Measurements from ENCODE around the gene PPM1N. TPM values are rescaled to one million over a fixed set of nuclear protein-coding genes. Genes with fewer than 3 reads are reported as not detected.

Gene PPM1N
- total and polyA plus RNA-seq, 2 of the 13 experiments (the other 11 are each of a cell fraction or from before 2014, with no cell fraction given) = 0.31 to 1.8 TPM

- TF ChIP-seq ZNF333 (CRISPR knock-in tag; IDR thresholded peaks at IDR 0.05; ENCODE audit: borderline replicate concordance) (peak; percentile 45; the same call in 1 of the 2 replicates), DR1 (CRISPR knock-in tag; IDR thresholded peaks at IDR 0.05) (0 out of 2 replicates have a peak, but pooled peaks have one; percentile 19), GLMP (CRISPR knock-in tag; IDR thresholded peaks at IDR 0.05; ENCODE audit: borderline replicate concordance) (no peak), ZFP1 (CRISPR knock-in tag; IDR thresholded peaks at IDR 0.05) (no peak), ETV5 (CRISPR knock-in tag; IDR thresholded peaks at IDR 0.05; ENCODE audit: borderline replicate concordance) (0 out of 2 replicates have a peak, but pooled peaks have one; percentile 24), SMC3 (IDR thresholded peaks at IDR 0.05; ENCODE audit: low read length) (no peak), PHF21A (CRISPR knock-in tag; IDR thresholded peaks at IDR 0.05) (peak; percentile 59; the same call in 1 of the 2 replicates), SNAPC4 (CRISPR knock-in tag; IDR thresholded peaks at IDR 0.05) (peak; percentile 52; the same call in 1 of the 2 replicates), KDM5A (IDR thresholded peaks at IDR 0.05; ENCODE audit: borderline replicate concordance, low read length) (no peak), ZNF281 (CRISPR knock-in tag; IDR thresholded peaks at IDR 0.05; ENCODE audit: borderline replicate concordance) (peak; percentile 83), PAXIP1 (CRISPR knock-in tag; conservative IDR thresholded peaks at IDR 0.05) (peak; percentile 39; the same call in 1 of the 2 replicates), FOXP1 (IDR thresholded peaks at IDR 0.05) (no peak), FOXP1 (CRISPR knock-in tag; IDR thresholded peaks at IDR 0.05) (peak; percentile 32; the same call in 1 of the 2 replicates), POLR2AphosphoS5 (IDR thresholded peaks at IDR 0.05; ENCODE audit: low read depth, low read length) (peak; percentile 41; the same call in 1 of the 2 replicates), NR2F1 (CRISPR knock-in tag; IDR thresholded peaks at IDR 0.05) (no peak), ZBTB7B (CRISPR knock-in tag; IDR thresholded peaks at IDR 0.05) (peak; percentile 61; the same call in 1 of the 2 replicates)
These were observed 5.4 kb upstream of the PPM1N start (continued) for GRCh38 chr19:45492627-45493470.
